Activated CD4-positive, alpha-beta memory T cell treated with anti-CD3 and anti-CD28 coated beads, Interleukin-2, amount 10 ng/mL, durations not matched to agents 7 days and 5 days (primary cell): Measurements from ENCODE around the gene C1QTNF8. TPM values are rescaled to one million over a fixed set of nuclear protein-coding genes. Genes with fewer than 3 reads are reported as not detected.

ENCODE experiments used
- total RNA-seq, 2 experiments: library from RNA; stranded (reverse); gene quantifications; one replicate each; pipeline ENCODE4 v1.2.3, GENCODE V29; 2021

C1QTNF8 gene
- total RNA-seq, 2 experiments from 2014 or later = not detected

Other genes starting within 250 kb of the C1QTNF8 start
- gene LMF1, start 125.3 kb downstream of the C1QTNF8 start, total RNA-seq = 10 to 100 TPM; 21.3 to 22.6 TPM
- gene SOX8, start 114.5 kb downstream of the C1QTNF8 start, total RNA-seq = under 1 TPM; 0.10 to 0.13 TPM
- gene SSTR5, start 23.5 kb downstream of the C1QTNF8 start, total RNA-seq = not detected
- under 1 TPM; 0.58 to 0.83 TPM for gene CACNA1H, start 56.9 kb upstream of the C1QTNF8 start, total RNA-seq
- not detected for gene TPSG1, start 129.0 kb upstream of the C1QTNF8 start, total RNA-seq
- not detected for gene TPSB2, start 133.9 kb upstream of the C1QTNF8 start, total RNA-seq
- not detected for gene TPSAB1, start 144.5 kb upstream of the C1QTNF8 start, total RNA-seq
- not detected for gene TPSD1, start 159.8 kb upstream of the C1QTNF8 start, total RNA-seq
- 100 to 1,000 TPM; 198 to 199 TPM for gene UBE2I, start 213.4 kb upstream of the C1QTNF8 start, total RNA-seq
- gene BAIAP3, start 237.4 kb upstream of the C1QTNF8 start, total RNA-seq = 1 to 10 TPM; 3.4 to 3.9 TPM